GM23248 (cell line): Measurements from ENCODE around the gene POTEE.
"Not testable (repeated sequence)": the region's sequence is repeated elsewhere in the genome, so short reads cannot be mapped to it uniquely, and the experiment has no call there.

Experiments used
- EZH2 ChIP-seq: fragments of 200-600 bp; sonication (generic); IDR thresholded peaks from 2 replicates; pipeline ENCODE4 v1.6.1; 2018; ENCODE audit warnings: antibody characterized with exemption, mild to moderate bottlenecking; ENCODE audit not compliant: insufficient read depth, poor library complexity, severe bottlenecking
- EZH2phosphoT487 ChIP-seq: fragments of 200-600 bp; sonication (generic); IDR thresholded peaks from 2 replicates; pipeline ENCODE4 v1.6.1; 2018; ENCODE audit warnings: antibody characterized with exemption, moderate library complexity, mild to moderate bottlenecking, low read depth; ENCODE audit not compliant: insufficient read depth

- TF ChIP-seq EZH2phosphoT487, EZH2: not testable (repeated sequence)
Observed at GRCh38 chr2:131217238-131217986, 8.1 kb downstream of the POTEE start.
